Measurements from ENCODE around the gene PDE9A. TPM values are rescaled to one million over a fixed set of nuclear protein-coding genes. Genes with fewer than 3 reads are reported as not detected.

PDE9A gene
- total and polyA plus RNA-seq, 2 donors (not counting 3 experiments of a cell fraction or from before 2014, with no cell fraction given): 0.28 to 2.2 TPM

- peak overlapping the region; percentile 85 for H2AFZ ChIP-seq (ENCODE audit: low read depth, low read length)
- no peaks in the 10 kb centered on the region for H3K9me1 ChIP-seq (replicated peaks; ENCODE audit: control insufficient read depth, extremely low read depth, insufficient read depth, low read length)
- POLR2A ChIA-PET: interaction anchor here (0.6 kb wide), 1 partner anchor 28 kb away, joined by 6 read pairs; no protein-coding TSS in a partner anchor
- BruUV-seq (replicated peaks): no TSS peak
- H3K79me2 ChIP-seq (ENCODE audit: control insufficient read depth, insufficient read depth, low read length): no peaks in the 10 kb centered on the region
- no peaks in the 10 kb centered on the region for H3K9me3 ChIP-seq (replicated peaks; ENCODE audit: control insufficient read depth, insufficient read depth, low read length)
- peaks cover 18% of the 10 kb centered on the region for H3K4me1 ChIP-seq (ENCODE audit: control insufficient read depth, extremely low read depth, insufficient read depth, low read length)
- dilution Hi-C loops (cut with MboI; ENCODE audit: extremely low pct_ligation_motif_present, low sequenced_read_pairs): no loop called here
- H3K27ac ChIP-seq (ENCODE audit: insufficient read depth, low read depth, low read length): no peak overlapping the region
- CTCF ChIA-PET: interaction anchor here (0.6 kb wide), 1 partner anchor 175 kb away, joined by 5 read pairs; no protein-coding TSS in a partner anchor
- DNase-seq (ENCODE audit: low read depth, low spot score) (peak; percentile 40), FAIRE-seq (peak; percentile 74)
- intact Hi-C loops (cut with micrococcal nuclease): no loop called here
- H3K4me3 ChIP-seq (replicated peaks in 1 of 3; ENCODE audit: insufficient read depth in 1 of 3, low read depth in 1 of 3, low read length in 3 of 3): no peak overlapping the region
- TF ChIP-seq POLR2A (IDR thresholded peaks at IDR 0.05; ENCODE audit: low read depth, low read length) (no peak), FOS (IDR thresholded peaks at IDR 0.05; ENCODE audit: borderline replicate concordance, insufficient read depth, low read length) (no peak), JUN (IDR thresholded peaks at IDR 0.05; ENCODE audit: borderline replicate concordance, insufficient read depth, insufficient read length, low read depth) (no peak), EZH2 (IDR thresholded peaks at IDR 0.05; ENCODE audit: borderline replicate concordance, low read depth, low read length, severe bottlenecking) (peak; percentile 31), MAX (IDR thresholded peaks at IDR 0.05; ENCODE audit: insufficient read depth, insufficient read length) (no peak), MYC (IDR thresholded peaks at IDR 0.05; ENCODE audit: low read depth, low read length) (no peak), POLR2AphosphoS5 (IDR thresholded peaks at IDR 0.05; ENCODE audit: insufficient read depth, low read depth, low read length) (no peak), CTCF (IDR thresholded peaks at IDR 0.05; ENCODE audit: extremely low read depth in 1 of 2, insufficient read depth in 1 of 2, low read depth in 1 of 2, low read length in 2 of 2) (no peak)
- no peak overlapping the region for H3K9ac ChIP-seq (replicated peaks; ENCODE audit: extremely low read depth, insufficient read depth, low read length)
- no peaks in the 10 kb centered on the region for H3K36me3 ChIP-seq (ENCODE audit: control insufficient read depth in 2 of 2, extremely low read depth in 1 of 2, insufficient read depth in 2 of 2, low read length in 2 of 2)
- peak overlapping the region; percentile 65 for H3K4me2 ChIP-seq (ENCODE audit: insufficient read depth, low read length)
- peaks cover 10 to 12% of the 10 kb centered on the region in 2 experiments for H3K27me3 ChIP-seq (ENCODE audit: control insufficient read depth in 2 of 2, insufficient read depth in 2 of 2, low read length in 2 of 2)
- no peaks in the 10 kb centered on the region for H4K20me1 ChIP-seq (replicated peaks; ENCODE audit: control insufficient read depth, extremely low read depth, insufficient read depth, low read length)
Observed at GRCh38 chr21:42781150-42781970, 127.9 kb downstream of the PDE9A start.
